SIG-M5 treated with dmso at 0.1 percent for 504 hours (cell line): ENCODE results near the gene ARVCF.
A peak's percentile ranks its signal among the peaks of the same experiment; 100 is the strongest.

ENCODE experiments used
- DNase-seq: peaks from one replicate; lab custom pipeline; 2025; ENCODE audit not compliant: unreplicated experiment; lab: John Stamatoyannopoulos, UW

The ARVCF gene

DNA sequence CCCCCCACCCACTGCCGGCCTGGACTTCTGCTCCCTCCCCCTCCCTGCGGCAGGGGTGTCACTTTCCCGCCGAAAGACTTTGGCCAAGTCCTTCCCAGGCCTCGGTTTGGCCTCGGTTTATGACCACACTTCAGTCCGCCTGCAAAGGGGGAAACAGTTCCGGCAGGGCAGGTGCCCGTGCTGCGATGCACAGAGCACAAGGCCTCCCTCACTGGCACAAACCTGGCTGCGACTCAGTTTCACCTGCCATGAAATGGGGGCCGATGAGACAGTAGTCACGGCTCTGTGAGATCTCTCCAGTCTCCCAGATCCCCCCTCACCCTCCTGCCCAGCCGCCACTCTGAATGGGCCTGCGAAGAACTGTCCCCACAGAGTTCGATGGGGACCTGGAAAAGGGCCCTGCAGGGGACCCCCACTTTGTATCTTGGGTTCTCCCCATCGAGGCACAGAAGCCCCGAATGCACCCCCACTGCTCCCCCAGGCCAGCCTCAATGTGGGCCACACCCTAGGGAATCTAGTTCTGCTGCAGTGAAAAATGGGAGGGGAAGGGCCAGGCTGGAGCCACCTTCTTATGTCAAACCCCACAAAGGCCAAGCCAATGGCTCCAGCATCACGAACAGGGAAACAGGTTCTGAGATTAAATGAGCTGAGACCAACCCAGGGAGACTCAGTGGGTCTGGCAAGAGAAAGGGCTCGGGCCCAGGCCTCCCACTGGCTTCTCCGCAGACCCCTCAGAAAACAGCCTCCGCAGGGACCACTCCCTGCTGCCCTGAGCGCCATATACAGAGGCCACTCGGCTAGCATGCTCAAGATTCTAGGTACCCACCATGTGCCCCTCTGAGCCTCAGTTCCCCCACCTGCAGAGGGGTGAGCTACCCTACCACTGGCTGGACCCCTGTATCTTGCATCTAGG, 29.0 kb downstream of the ARVCF start:
- DNase-seq: no peak

DNA sequence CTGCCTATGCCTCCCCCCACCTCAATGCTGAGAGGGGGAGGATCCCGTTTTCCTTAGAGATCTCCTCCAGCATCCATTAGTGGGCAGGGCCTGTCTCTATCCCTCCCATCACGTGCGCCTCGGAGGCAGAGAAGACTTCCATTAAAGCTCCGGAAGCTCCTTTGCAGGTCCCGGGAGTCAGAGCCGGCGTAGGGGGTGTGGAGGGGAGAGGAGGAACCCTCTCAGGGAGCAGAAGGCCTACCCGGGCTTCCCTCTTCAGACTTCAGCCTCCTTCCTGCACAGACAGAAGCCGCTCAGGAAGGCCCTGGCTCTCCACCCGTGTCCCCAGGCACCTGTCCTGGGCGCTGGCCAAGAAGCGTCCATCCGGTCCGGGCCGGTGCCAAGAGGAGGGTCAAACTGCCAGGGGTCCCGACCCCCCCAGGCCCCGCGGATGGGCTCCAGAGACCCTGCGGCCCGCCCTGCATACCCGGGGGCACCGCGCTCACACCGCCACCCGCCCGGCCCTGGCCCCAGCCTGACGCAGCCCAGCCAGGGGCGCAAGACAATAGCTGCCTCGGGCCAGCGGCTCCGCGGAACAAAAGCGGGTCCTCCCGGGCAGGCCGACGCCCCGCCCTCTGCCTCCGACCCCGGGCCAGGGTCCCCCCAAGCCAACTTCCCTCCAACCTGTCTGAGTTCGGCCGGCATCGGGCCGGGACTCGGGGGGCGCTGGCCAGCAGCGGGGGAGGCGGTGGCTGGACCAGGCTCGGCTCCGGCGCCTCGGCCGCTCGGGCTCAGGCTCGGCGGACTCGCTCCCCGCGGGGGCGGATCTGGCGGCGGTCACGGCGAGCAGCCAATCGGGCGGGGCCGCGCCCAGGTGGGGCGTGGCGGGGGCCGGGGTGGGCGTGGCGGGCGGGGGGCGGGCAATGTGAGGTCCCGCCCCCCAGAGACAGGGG, 29.9 kb downstream of the ARVCF start:
- DNase-seq: peak; percentile 21

DNA sequence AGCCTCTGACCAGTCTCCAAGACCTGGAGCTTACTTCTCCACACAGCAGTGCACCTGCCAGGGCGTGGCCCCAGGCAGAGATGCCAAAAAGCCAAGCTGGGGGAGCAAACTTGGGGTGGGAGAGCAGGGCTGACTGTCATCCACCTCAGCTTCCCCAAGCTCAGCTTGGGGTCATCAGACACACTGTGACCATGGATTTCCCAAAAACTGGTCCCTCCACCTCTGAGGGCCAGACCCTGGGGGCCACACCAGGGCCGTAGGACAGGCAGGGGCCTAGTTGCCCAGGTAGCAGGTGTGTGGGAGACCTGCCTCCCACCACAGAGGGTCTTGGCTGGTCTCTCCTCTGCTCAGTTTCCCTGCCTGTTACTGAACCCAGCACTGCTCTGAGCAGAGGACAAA, 30.6 kb downstream of the ARVCF start:
- no peak for DNase-seq

DNA sequence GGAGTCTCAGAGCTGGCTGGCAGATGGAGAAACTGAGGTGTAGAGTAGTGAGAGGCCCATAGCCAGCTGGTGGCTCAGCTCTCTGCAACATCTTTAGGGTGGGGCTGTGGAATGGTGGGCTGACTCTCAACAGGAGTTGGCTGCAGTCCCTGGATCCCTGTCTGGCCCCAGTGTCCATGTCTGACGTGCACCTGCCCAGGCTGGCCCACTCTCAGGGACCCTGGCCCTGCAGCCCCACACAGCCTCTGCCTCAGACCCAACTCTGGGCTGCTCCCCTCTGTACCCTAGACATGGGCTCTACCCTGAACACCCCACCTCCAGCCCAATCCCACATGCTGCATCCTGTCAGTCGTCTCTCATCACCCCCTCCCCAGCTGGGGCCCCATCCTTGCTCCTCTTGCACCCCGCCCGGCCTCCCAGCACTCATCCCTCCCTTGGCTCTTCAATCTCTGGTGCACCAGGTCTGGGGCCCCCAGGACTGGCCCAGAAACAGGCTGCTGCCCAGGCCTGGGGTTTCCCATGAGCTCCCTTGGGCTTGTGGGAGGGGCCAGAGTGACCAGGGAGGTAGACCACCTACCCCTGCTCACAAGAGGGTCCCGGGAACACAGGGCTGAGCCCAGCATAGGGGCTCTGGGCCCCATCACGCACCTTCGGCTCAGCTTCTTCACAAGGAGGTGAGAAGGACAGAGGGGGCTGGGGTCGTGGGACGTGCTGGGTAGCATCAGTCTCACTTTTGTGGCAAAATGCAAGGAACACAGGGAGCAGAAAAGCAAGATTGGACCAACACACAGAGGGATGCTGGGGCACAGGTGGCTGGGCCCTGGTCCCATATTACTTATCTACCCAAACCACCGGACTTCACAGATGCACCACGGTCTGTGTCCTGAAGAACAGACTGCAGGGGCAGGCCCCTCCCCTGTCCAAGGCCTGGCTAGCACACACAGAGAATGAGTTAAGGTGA, 31.5 kb downstream of the ARVCF start:
- DNase-seq: no peak

DNA sequence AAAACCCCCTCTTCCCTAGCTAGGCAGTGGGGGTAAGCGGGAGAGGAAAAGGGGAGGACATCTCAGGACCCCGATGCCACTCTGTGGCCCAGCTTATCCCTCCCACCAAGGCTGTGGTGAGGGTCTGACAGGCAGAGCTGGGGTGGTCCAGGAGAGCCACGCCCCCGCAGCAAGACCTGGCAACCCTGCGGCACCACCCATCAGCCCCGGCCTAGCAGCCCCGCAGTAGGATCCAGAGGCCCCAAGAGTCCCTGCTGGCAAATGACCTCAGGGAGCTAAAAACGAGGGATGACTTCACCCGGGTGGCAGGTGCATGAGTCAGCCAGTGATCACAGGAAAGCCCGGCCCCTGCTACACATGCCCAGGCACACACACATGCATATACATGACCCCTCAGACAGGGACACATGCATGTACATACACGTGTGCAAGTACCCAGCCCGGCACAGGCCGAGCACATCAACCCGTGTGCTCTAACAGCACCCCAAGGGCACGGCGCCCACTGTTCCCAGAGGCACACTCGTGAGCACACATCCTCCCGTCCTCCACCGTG, 32.3 kb downstream of the ARVCF start:
- DNase-seq: peak; percentile 10

DNA sequence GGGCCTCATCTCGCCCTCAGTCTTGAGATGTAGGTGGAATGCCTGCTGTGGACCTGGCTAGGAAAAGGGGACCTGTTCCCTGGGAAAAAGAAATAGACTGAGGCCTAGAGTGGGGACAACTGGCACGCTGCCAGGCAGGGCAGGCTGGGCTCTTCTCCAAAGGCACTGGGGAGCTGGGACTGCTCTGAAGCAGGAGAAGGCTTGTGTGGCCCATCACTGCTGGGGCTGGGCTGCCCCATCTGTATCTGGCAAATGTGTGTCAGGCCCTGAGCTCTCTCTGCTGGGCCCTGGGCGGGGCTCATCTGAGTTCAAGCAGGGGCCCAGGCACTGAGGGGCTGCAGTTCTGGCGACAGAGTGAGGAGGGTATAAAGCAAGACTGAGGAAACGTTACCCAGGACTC, 32.9 kb downstream of the ARVCF start:
- DNase-seq: no peak

DNA sequence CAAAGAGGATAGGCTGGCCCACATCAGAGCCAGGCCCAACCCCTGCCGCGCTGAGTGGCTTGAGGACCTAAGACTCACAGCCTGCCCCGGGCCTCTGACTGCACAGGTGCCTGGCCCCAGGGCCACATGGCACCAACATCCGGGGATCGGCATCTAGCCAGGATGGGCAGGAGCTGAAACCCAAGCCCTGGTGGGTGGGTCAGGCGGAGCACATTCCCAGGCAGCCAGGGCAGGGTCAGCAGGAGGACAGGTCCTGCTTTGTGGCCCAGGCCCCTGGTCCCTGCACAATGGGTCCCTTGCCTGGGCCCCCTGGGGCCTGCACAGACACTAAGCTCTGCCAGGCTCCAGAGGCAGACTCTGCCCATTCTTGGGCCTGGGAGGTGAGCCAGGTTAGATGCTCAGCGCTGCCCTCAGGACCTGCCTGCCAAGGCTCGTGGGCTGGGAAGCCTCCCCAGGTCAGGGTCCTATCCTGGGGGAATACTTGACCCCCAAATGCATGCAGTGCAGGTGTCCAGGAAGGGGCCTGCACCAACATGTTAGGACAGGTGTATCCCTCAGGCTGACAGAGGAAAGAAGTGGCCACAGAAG, 33.5 kb downstream of the ARVCF start:
- DNase-seq: no peak

DNA sequence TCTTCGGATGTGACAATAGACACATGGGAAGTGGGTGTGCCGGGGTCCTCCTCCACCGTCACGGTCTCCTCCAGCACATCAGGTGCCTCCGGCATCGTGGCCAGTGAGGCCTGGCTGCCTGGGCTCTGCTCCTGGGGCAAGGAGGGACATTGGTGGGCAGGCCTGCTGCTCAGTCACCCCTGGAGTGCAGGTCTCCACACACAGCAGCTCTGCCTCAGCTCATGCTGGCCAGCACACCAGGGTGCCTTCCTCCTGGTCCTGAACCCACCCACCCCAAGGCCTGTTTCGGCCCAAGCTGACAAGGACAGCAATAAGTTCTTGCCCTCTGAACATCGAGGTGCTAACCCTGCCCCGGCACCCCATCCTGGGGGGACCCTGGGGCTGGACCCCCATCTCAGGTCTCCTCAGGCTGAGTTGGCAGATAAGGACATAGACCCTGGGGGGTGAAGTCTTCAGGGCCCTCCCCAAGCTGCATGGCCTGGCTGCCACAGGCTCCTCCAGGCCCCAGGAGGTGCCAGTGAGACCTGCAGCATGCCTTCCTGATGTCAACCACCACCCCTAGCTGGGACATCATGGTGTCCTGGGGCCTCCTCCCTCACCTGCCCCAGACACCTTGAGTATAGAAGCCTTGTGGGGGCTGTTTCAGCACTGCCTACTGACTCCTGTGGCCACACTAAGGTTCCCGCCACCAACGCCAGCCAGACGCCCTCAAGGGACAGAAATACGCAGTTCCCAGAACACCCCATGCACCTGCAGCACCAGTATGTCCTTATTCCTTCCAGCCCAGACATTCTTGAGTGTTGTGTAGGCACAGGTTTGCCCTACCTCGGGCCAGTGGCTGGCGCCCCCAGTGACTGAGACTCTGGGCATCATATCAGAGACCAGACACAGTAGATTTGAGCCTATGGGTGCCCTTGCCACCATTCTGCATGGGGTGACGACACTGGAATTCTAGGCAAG, 34.4 kb downstream of the ARVCF start:
- no peak for DNase-seq

DNA sequence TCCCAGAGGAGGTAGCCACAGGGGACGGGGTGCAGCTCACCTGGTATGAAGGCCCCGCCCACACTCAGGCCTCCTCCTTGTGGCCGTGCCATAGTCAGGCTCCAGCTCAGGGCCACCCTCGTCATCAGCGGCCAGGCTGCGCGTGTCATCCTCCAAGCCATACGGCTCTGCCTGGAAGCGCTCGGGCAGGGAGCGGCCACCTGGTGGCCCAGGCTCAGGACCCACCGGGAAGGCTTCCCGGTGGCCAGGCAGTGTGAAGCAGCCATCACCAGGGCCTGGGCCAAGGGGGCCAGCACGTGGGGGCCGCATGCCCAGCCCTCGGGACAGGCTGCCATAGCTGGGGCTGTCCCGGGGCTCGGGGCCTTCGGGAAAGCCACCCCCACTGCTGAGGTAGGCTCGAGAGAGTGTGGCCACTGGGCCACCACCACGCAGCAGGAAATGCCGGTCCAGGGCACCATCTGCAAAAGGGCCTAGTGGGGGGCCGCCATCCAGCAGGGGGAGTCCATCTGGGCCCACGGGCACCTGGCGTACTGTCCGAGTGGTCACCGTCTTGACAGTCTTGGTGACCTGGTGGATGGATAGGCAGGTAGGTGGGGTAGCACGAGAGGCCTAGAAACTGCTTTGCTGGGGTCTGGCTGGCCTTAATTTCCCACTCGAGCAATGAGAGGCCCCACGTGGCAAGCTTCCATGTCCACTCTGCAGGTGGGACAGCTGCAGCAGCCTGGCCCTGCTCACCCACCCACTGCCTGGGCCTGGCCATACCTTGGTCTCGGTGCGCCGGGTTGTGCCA, 35.3 kb downstream of the ARVCF start:
- DNase-seq: no peak

DNA sequence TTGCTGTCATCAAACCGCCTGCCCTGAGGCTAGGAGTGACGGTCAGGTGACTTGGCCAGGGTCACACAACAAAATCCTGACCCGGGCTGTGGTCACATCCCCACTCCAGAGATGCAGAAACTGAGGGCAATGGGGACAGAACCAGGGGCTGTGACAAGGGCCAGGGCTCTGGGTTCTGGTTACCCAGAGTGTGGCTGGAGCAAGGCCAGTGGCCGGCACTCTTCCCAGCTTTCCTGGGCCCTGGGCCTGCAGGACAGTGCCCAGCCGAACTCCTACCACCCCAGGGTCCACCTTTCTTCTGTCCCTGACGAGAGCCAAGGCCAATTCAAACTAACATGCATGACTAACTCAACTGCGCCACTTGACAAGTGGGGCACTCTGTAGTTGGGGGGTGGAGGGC, 35.9 kb downstream of the ARVCF start:
- DNase-seq: no peak

DNA sequence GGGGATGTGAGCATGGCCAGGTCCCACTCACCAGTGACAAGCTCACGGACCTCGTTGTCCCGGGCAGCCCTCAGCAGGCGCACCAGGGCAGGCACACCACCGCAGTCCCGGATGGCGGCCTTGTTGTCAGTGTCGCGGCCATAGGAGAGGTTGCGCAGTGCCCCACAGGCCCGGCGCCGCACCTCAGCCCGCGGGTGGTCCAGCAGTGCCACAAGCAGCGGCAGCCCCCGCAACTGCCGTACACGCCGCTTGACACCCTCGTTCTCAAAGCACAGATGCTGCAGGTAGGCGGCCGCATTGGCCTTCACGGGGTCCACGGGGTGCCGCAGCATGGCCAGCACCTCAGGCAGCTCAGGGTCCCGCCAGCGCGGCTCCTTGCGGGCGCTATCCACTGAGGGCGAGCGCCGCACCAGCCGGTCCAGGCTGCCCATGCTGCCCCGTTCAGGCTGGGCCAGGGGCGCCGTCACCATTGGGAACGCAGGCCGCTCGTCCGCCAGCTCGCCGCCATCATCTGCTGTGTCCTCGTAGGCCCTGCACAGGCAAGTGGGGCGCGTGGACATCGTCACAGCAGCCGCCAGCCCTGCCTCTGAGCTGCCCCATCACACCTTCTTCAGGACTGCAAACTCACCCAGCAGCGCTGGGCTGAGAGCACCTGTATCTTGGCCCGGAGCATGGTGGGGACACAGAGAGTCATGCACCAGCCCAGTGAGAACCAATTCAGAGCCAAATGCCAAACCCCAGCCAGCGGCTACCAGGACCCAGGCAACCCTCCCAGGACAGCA, 36.7 kb downstream of the ARVCF start:
- DNase-seq: no peak

DNA sequence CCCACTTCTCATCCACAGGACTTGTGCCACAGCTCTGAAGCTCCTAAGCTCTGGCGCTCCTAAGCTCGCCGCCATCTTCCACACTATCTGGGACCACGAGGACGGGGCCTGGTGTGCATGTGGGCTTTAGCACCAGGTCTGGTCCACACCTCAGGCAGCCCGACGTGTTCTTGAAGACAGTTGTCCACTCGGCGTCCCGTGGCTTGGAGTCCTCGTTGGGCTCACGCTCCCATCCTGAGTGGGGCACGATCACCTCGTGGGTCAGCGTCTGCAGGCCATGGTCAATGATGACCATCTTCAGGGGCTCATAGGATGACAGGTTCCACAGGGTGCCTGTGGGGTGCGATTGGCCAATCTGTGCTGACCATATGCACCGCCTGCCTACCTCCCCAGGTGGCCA, 37.9 kb downstream of the ARVCF start:
- no peak for DNase-seq

DNA sequence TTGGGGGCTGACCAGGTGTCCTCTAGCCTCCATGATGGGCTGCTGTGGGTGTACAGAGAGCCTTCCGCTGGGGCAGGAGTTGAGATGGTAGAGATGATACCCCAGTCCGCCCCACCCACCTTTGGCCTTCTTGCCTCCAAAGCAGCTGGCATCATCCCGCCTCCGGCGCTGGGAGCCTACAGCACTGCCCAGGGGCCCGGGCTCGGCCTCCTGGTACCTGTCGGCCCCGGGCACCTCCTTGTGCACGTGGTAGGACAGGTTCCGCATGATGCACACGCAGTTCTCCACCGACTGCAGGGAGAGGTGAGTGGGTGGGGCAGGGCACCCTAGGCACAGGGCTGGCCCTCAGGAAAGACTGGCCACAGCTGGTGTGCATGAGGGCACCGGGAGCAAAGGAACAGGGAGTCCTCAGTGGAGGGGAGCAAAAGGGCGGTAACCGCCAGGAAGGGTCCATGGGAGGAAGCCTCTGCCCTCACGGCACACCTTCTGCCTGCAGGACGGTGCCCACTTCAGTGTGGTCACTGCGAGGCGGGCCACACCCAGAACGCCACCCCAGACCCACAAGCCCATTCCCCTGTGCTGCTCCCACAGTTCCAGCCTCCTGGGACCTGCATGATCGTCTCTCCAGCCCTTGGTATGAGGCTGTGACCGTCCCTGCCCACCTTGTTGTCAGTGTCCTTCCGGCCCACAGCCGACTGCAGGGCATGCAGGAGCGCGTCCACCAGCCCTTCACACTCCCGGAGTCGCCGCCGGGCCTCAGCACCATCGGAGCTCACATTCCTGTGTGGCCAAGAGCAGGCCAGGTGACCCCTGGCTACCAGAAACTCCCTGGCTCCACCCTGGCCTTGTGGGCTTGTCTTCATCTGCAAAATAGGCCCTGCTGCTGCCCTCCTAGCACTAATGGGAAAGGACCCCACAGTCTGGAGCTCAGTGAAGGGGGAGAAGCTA, 39.1 kb downstream of the ARVCF start:
- DNase-seq: no peak

DNA sequence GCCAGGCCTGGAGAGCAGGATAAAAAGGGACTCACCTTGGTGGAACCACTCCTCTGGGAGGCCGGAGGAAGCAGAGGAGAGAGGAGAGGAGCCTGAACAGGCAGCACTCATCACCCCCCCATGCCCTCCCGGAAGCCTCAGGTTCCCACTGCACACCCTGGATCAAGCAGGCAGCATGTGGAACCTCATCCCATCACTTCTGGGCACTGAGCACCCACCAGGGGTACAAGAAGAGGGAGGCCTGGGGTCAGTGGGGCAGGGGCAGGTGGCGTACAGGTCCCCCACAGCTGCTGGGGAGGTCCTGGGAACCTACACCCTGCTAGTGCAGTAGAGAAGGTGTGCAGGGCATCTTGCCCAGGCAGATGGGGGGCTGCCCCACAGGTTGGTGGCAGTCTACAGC, 40.0 kb downstream of the ARVCF start:
- DNase-seq: no peak

DNA sequence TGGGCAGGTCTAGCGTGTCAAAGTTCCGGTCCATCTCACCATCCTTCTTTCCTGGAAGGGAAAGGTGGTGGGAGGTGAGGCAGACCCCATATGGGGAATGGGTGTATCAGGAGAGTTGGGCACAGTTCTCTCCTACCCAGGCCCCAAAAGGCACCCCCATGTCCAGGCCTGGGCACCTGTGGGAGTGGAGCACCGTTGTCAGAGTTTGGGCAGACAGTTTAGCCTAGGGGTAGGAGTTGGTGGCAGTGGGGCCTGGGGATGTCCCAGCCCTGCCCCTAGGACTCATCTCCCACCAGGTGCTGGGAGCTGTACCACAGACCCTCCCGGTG, 41.0 kb downstream of the ARVCF start:
- DNase-seq: no peak

DNA sequence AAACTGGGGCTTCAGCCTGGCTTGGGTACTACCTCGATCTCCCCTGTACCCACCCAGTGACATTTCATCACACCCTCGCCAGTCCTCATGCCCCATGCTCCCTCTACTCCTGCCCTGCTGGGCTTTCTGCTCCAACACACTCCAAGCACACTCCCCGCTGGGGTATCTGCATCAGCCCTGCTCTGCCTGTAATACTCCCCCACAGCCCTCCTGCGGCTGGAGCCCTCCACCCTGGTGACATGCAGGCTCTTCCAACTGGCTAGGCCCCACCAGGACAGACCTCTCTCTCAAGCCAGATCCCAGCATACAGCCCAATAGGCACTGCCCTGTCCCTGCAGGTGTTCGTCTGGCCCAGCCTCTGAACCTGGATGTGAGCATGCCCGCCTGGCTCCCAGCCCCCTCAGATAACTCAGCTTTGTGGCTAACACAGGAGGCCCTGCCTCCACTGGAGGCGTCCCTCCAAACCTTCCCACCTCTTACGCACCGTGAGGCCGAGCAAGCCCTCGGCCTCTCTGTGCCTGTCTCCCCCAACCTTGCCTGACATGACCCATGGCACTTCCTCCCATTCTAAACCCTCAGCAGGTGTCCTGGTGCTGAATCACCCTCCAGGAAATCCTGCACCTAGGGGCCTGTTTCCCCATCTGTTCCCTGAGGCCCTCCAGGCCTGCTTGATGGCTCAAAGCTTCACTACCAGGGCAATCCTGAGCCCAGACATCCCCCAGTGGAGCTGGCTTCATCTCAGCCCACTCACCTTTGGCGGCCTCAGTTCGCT, 41.5 kb downstream of the ARVCF start:
- no peak for DNase-seq
